HepG2 (cell line): ENCODE data around the gene RNPS1.

Experiments
- AGO1 ChIP-seq: fragments of 200-400 bp; formaldehyde crosslinking; IDR thresholded peaks from 2 replicates; pipeline ENCODE4 v1.6.1; 2017; ENCODE audit warnings: mild to moderate bottlenecking, low read depth, low read length, moderate library complexity; ENCODE audit not compliant: poor library complexity, severe bottlenecking
- ATF3 ChIP-seq: sonication (generic); formaldehyde crosslinking; IDR thresholded peaks from 2 replicates; pipeline ENCODE4 v1.4.0; 2020; ENCODE audit warnings: missing genetic modification reagents
- TBP ChIP-seq: sonication (generic); formaldehyde crosslinking; IDR thresholded peaks from 2 replicates; pipeline ENCODE4 v1.5.0; 2020; ENCODE audit warnings: missing genetic modification reagents
- TOE1 ChIP-seq: sonication (generic); formaldehyde crosslinking; IDR thresholded peaks from 2 replicates; pipeline ENCODE4 v1.4.0; 2020; ENCODE audit warnings: mild to moderate bottlenecking, missing genetic modification reagents
- ZFP36L2 ChIP-seq: sonication (generic); formaldehyde crosslinking; IDR thresholded peaks from 2 replicates; pipeline ENCODE4 v1.4.0; 2020; ENCODE audit warnings: missing genetic modification reagents

DNA sequence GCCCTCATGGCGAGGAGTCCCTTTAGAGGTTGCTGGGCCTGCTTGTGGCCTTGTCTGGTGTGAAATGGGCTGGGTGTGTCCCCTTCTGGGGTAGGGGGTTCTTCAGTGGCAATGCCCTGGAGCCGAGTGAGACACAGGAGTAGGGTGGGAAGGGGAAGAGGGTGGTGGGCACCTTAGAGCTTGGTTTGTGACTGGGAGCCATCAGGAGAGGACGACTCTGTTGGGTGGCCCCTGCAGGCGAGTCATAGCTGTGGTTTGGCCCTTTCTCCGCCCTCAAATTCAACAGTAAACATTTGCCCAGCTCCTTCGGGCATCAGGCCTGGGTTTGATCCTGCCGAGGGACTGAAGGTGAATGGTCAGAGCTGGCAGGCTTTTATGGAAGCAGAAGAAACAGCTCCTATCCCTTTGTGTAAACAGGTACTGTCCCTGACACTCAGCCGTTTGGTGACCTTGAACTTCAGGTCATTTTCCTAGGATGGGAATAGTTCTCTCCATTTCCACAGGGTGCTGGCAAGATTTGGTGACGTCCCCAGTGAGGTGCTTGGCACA, 41.6 kb downstream of the RNPS1 start:
- TF ChIP-seq ZFP36L2 (CRISPR knock-in tag) (no peak), TBP (no peak), AGO1 (no peak), TOE1 (CRISPR knock-in tag) (no peak), ATF3 (CRISPR knock-in tag) (no peak)
